ENCODE measurements around the gene SEC31B.

Gene SEC31B

GRCh38 chr10:100489396-100489795, 30.3 kb downstream of the SEC31B start:
- no peak overlapping the region for H3K4me3 ChIP-seq (ENCODE audit: control insufficient read depth, low read depth, low read length)
- DNase-seq (ENCODE audit: low read depth): no peak
- no peak for TF ChIP-seq CTCF (IDR thresholded peaks at IDR 0.05; ENCODE audit: control insufficient read depth, insufficient read depth, low read depth, low read length, missing control alignments)

- DNase-seq (ENCODE audit: low read depth): no peak
- no peak overlapping the region for H3K4me3 ChIP-seq (ENCODE audit: control insufficient read depth, low read depth, low read length)
- TF ChIP-seq CTCF (IDR thresholded peaks at IDR 0.05; ENCODE audit: control insufficient read depth, insufficient read depth, low read depth, low read length, missing control alignments): no peak
Measured at GRCh38 chr10:100487529-100487928, 32.1 kb downstream of the SEC31B start.

- DNase-seq (ENCODE audit: low read depth): no peak
- H3K4me3 ChIP-seq (ENCODE audit: control insufficient read depth, low read depth, low read length): no peak overlapping the region
- no peak for TF ChIP-seq CTCF (IDR thresholded peaks at IDR 0.05; ENCODE audit: control insufficient read depth, insufficient read depth, low read depth, low read length, missing control alignments)
Measured at GRCh38 chr10:100485801-100486495, 33.7 kb downstream of the SEC31B start.

GRCh38 chr10:100485366-100485765, 34.3 kb downstream of the SEC31B start:
- DNase-seq (ENCODE audit: low read depth): no peak
- no peak for TF ChIP-seq CTCF (IDR thresholded peaks at IDR 0.05; ENCODE audit: control insufficient read depth, insufficient read depth, low read depth, low read length, missing control alignments)
- H3K4me3 ChIP-seq (ENCODE audit: control insufficient read depth, low read depth, low read length): no peak overlapping the region

GRCh38 chr10:100483876-100484666, 35.6 kb downstream of the SEC31B start:
- no peak for DNase-seq (ENCODE audit: low read depth)
- no peak overlapping the region for H3K4me3 ChIP-seq (ENCODE audit: control insufficient read depth, low read depth, low read length)
- no peak for TF ChIP-seq CTCF (IDR thresholded peaks at IDR 0.05; ENCODE audit: control insufficient read depth, insufficient read depth, low read depth, low read length, missing control alignments)

GRCh38 chr10:100482834-100483185, 36.9 kb downstream of the SEC31B start:
- no peak for DNase-seq (ENCODE audit: low read depth)
- no peak overlapping the region; the same call in 1 of the 2 replicates for H3K4me3 ChIP-seq (ENCODE audit: control insufficient read depth, low read depth, low read length)
- TF ChIP-seq CTCF (IDR thresholded peaks at IDR 0.05; ENCODE audit: control insufficient read depth, insufficient read depth, low read depth, low read length, missing control alignments): no peak
